A549 (cell line): ENCODE results near the gene TMEM144.

ENCODE experiments used
- FOSL2 ChIP-seq, 2 experiments: fragments of 450-650 bp in 1 of 2; fragments of >200 bp in 1 of 2; sonication (Bioruptor Twin) in 1 of 2; formaldehyde crosslinking; IDR thresholded peaks; 2 replicates each; pipeline versions ENCODE4 v1.5.0 to v1.6.1; 2016 to 2020; ENCODE audit warnings: mild to moderate bottlenecking in 1 of 2, moderate library complexity in 1 of 2
- HDAC2 ChIP-seq: fragments of 200-600 bp; sonication (generic); IDR thresholded peaks from 2 replicates; pipeline ENCODE4 v1.6.1; 2016
- HOXB5 ChIP-seq: fragments of 250-450 bp; sonication (Bioruptor Pico); IDR thresholded peaks from 2 replicates; pipeline ENCODE4 v1.5.0; 2020; ENCODE audit warnings: mild to moderate bottlenecking, moderate library complexity
- JUNB ChIP-seq: fragments of >200 bp; sonication (Bioruptor Twin); formaldehyde crosslinking; IDR thresholded peaks from 2 replicates; pipeline ENCODE4 v1.6.1; 2016
- TF ChIP-seq, protein P1 (sequence below): fragments of 450-650 bp; IDR thresholded peaks from 2 replicates; pipeline ENCODE4 v1.6.1; 2014; ENCODE audit warnings: antibody characterized with exemption
- TF ChIP-seq, protein P2 (sequence below): fragments of 200-600 bp; sonication (generic); IDR thresholded peaks from 2 replicates; pipeline ENCODE4 v1.6.1; 2016; ENCODE audit warnings: antibody characterized with exemption, mild to moderate bottlenecking, moderate library complexity
- TF ChIP-seq, protein P3 (sequence below): fragments of >200 bp; sonication (Bioruptor Twin); formaldehyde crosslinking; IDR thresholded peaks from 3 replicates; pipeline ENCODE4 v1.5.1; 2016
- TF ChIP-seq, protein P4 (sequence below): IDR thresholded peaks from 2 replicates; pipeline ENCODE4 v1.6.1; 2012

DNA sequence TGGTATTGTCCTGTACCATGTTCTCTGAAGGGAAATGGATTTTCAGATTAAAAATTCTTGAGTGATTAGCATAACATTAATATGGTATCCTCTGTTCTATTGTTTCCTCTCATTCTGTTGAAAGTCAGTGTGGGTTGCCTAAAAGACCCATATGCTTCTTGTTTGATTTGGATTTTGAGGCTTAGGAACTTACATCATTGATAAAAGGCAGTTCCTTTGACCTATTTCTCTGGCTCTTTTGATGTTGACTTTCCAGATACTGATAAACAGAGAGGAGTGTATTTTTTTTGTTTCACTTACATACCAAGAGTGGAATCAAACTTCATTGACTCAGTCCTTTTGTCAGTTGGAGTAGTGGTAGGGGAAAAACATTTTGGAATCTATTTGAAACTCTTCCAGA is 32.8 kb downstream of the TMEM144 start:
- TF ChIP-seq, protein P1, sequence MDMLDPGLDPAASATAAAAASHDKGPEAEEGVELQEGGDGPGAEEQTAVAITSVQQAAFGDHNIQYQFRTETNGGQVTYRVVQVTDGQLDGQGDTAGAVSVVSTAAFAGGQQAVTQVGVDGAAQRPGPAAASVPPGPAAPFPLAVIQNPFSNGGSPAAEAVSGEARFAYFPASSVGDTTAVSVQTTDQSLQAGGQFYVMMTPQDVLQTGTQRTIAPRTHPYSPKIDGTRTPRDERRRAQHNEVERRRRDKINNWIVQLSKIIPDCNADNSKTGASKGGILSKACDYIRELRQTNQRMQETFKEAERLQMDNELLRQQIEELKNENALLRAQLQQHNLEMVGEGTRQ: no peak
- TF ChIP-seq HDAC2 (no peak), HOXB5 (CRISPR knock-in tag) (no peak), JUNB (no peak), FOSL2 (IDR thresholded peaks at IDR 0.05) (no peak), FOSL2 (CRISPR knock-in tag; IDR thresholded peaks at IDR 0.05) (no peak)
- TF ChIP-seq, protein P2, sequence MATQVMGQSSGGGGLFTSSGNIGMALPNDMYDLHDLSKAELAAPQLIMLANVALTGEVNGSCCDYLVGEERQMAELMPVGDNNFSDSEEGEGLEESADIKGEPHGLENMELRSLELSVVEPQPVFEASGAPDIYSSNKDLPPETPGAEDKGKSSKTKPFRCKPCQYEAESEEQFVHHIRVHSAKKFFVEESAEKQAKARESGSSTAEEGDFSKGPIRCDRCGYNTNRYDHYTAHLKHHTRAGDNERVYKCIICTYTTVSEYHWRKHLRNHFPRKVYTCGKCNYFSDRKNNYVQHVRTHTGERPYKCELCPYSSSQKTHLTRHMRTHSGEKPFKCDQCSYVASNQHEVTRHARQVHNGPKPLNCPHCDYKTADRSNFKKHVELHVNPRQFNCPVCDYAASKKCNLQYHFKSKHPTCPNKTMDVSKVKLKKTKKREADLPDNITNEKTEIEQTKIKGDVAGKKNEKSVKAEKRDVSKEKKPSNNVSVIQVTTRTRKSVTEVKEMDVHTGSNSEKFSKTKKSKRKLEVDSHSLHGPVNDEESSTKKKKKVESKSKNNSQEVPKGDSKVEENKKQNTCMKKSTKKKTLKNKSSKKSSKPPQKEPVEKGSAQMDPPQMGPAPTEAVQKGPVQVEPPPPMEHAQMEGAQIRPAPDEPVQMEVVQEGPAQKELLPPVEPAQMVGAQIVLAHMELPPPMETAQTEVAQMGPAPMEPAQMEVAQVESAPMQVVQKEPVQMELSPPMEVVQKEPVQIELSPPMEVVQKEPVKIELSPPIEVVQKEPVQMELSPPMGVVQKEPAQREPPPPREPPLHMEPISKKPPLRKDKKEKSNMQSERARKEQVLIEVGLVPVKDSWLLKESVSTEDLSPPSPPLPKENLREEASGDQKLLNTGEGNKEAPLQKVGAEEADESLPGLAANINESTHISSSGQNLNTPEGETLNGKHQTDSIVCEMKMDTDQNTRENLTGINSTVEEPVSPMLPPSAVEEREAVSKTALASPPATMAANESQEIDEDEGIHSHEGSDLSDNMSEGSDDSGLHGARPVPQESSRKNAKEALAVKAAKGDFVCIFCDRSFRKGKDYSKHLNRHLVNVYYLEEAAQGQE: no peak
- TF ChIP-seq, protein P3, sequence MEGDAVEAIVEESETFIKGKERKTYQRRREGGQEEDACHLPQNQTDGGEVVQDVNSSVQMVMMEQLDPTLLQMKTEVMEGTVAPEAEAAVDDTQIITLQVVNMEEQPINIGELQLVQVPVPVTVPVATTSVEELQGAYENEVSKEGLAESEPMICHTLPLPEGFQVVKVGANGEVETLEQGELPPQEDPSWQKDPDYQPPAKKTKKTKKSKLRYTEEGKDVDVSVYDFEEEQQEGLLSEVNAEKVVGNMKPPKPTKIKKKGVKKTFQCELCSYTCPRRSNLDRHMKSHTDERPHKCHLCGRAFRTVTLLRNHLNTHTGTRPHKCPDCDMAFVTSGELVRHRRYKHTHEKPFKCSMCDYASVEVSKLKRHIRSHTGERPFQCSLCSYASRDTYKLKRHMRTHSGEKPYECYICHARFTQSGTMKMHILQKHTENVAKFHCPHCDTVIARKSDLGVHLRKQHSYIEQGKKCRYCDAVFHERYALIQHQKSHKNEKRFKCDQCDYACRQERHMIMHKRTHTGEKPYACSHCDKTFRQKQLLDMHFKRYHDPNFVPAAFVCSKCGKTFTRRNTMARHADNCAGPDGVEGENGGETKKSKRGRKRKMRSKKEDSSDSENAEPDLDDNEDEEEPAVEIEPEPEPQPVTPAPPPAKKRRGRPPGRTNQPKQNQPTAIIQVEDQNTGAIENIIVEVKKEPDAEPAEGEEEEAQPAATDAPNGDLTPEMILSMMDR: no peak
- TF ChIP-seq, protein P4, sequence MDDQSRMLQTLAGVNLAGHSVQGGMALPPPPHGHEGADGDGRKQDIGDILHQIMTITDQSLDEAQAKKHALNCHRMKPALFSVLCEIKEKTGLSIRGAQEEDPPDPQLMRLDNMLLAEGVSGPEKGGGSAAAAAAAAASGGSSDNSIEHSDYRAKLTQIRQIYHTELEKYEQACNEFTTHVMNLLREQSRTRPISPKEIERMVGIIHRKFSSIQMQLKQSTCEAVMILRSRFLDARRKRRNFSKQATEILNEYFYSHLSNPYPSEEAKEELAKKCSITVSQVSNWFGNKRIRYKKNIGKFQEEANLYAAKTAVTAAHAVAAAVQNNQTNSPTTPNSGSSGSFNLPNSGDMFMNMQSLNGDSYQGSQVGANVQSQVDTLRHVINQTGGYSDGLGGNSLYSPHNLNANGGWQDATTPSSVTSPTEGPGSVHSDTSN: no peak
